Activated T-cell treated with anti-CD3 and anti-CD28 coated beads, Interleukin-2, amount 50 U/mL, for 4 hours (primary cell): Measurements from ENCODE around the gene HCN4. TPM values are rescaled to one million over a fixed set of nuclear protein-coding genes. Genes with fewer than 3 reads are reported as not detected.

Experiments used
- ATAC-seq, 2 donors: fragments of 200-7000 bp; cut with Tn5 transposase; one replicate each; pipeline ENCODE4 v1.10.0; 2021
- DNase-seq: peaks from one replicate; pipeline ENCODE4 v3.0.0-alpha.2; 2020
- H3K27me3 Mint-ChIP-seq: one replicate; pipeline ENCODE4 v1.8.0; 2021; ENCODE audit warnings: low read depth, mixed read lengths
- H3K36me3 Mint-ChIP-seq: one replicate; pipeline ENCODE4 v1.8.0; 2022; ENCODE audit warnings: mixed read lengths; ENCODE audit not compliant: insufficient read depth
- H3K4me1 Mint-ChIP-seq: one replicate; pipeline ENCODE4 v1.8.0; 2021; ENCODE audit warnings: low read depth, mixed read lengths
- H3K4me3 Mint-ChIP-seq: one replicate; pipeline ENCODE4 v1.8.0; 2021; ENCODE audit warnings: mild to moderate bottlenecking, moderate library complexity, mixed read lengths
- H3K9me3 Mint-ChIP-seq: one replicate; pipeline ENCODE4 v1.8.0; 2021; ENCODE audit warnings: mixed read lengths
- total RNA-seq, 3 donors: library from RNA; stranded (reverse); gene quantifications; one replicate each; pipeline ENCODE4 v1.2.1, GENCODE V29; 2021

The HCN4 gene
- total RNA-seq, 3 donors from 2014 or later: not detected

- no peaks in the 10 kb centered on the region for H3K9me3 Mint-ChIP-seq
- peaks cover 3% of the 10 kb centered on the region for H3K4me1 Mint-ChIP-seq
- no peak overlapping the region for H3K4me3 Mint-ChIP-seq
- ATAC-seq: no peak
- no peaks in the 10 kb centered on the region for H3K36me3 Mint-ChIP-seq
- H3K27me3 Mint-ChIP-seq: peaks cover 62% of the 10 kb centered on the region
- DNase-seq: no peak
Measured at GRCh38 chr15:73369154-73369694, 466 bp upstream of the HCN4 start.

GRCh38 chr15:73367624-73368300, 996 bp downstream of the HCN4 start:
- no peak overlapping the region for H3K4me3 Mint-ChIP-seq
- no peaks in the 10 kb centered on the region for H3K36me3 Mint-ChIP-seq
- peaks cover 3% of the 10 kb centered on the region for H3K4me1 Mint-ChIP-seq
- H3K9me3 Mint-ChIP-seq: no peaks in the 10 kb centered on the region
- ATAC-seq: no peak
- peaks cover 58% of the 10 kb centered on the region for H3K27me3 Mint-ChIP-seq
- no peak for DNase-seq

GRCh38 chr15:73366766-73367623, 1.8 kb downstream of the HCN4 start:
- H3K9me3 Mint-ChIP-seq: no peaks in the 10 kb centered on the region
- DNase-seq (no peak), ATAC-seq (no peak)
- peaks cover 3% of the 10 kb centered on the region for H3K4me1 Mint-ChIP-seq
- no peaks in the 10 kb centered on the region for H3K36me3 Mint-ChIP-seq
- H3K4me3 Mint-ChIP-seq: no peak overlapping the region
- H3K27me3 Mint-ChIP-seq: peaks cover 62% of the 10 kb centered on the region

GRCh38 chr15:73364070-73364469, 4.7 kb downstream of the HCN4 start:
- Mint-ChIP-seq H3K9me3 (no peaks in the 10 kb centered on the region), H3K4me3 (no peak overlapping the region), H3K27me3 (peaks cover 39% of the 10 kb centered on the region), H3K36me3 (no peaks in the 10 kb centered on the region), H3K4me1 (peaks cover 3% of the 10 kb centered on the region)
- no peak for ATAC-seq
- DNase-seq: no peak

- ATAC-seq: no peak
- Mint-ChIP-seq H3K36me3 (no peaks in the 10 kb centered on the region), H3K4me1 (peaks cover 3% of the 10 kb centered on the region), H3K9me3 (no peaks in the 10 kb centered on the region), H3K4me3 (no peak overlapping the region), H3K27me3 (peaks cover 37% of the 10 kb centered on the region)
- DNase-seq: no peak
Measured at GRCh38 chr15:73362900-73363299, 5.9 kb downstream of the HCN4 start.

GRCh38 chr15:73361337-73361736, 7.4 kb downstream of the HCN4 start:
- peaks cover 28% of the 10 kb centered on the region for H3K27me3 Mint-ChIP-seq
- DNase-seq (no peak), ATAC-seq (no peak)
- H3K4me3 Mint-ChIP-seq: no peak overlapping the region
- no peaks in the 10 kb centered on the region for H3K9me3 Mint-ChIP-seq
- H3K36me3 Mint-ChIP-seq: no peaks in the 10 kb centered on the region
- H3K4me1 Mint-ChIP-seq: no peaks in the 10 kb centered on the region

- ATAC-seq (no peak), DNase-seq (no peak)
- Mint-ChIP-seq H3K36me3 (no peaks in the 10 kb centered on the region), H3K9me3 (no peaks in the 10 kb centered on the region), H3K27me3 (peaks cover 16% of the 10 kb centered on the region), H3K4me3 (no peak overlapping the region), H3K4me1 (no peaks in the 10 kb centered on the region)
Measured at GRCh38 chr15:73359651-73360050, 9.1 kb downstream of the HCN4 start.

GRCh38 chr15:73357999-73358665, 10.6 kb downstream of the HCN4 start:
- H3K4me1 Mint-ChIP-seq: no peaks in the 10 kb centered on the region
- H3K9me3 Mint-ChIP-seq: no peaks in the 10 kb centered on the region
- no peak for DNase-seq
- ATAC-seq: no peak
- H3K27me3 Mint-ChIP-seq: peaks cover 11% of the 10 kb centered on the region
- H3K4me3 Mint-ChIP-seq: no peak overlapping the region
- no peaks in the 10 kb centered on the region for H3K36me3 Mint-ChIP-seq

GRCh38 chr15:73355612-73356265, 13.0 kb downstream of the HCN4 start:
- DNase-seq: no peak
- Mint-ChIP-seq H3K4me1 (no peaks in the 10 kb centered on the region), H3K9me3 (no peaks in the 10 kb centered on the region), H3K27me3 (peaks cover 2% of the 10 kb centered on the region), H3K36me3 (no peaks in the 10 kb centered on the region), H3K4me3 (no peak overlapping the region)
- no peak for ATAC-seq

GRCh38 chr15:73354241-73354640, 14.5 kb downstream of the HCN4 start:
- no peaks in the 10 kb centered on the region for H3K9me3 Mint-ChIP-seq
- no peaks in the 10 kb centered on the region for H3K36me3 Mint-ChIP-seq
- peaks cover 2% of the 10 kb centered on the region for H3K27me3 Mint-ChIP-seq
- H3K4me3 Mint-ChIP-seq: no peak overlapping the region
- ATAC-seq (no peak), DNase-seq (no peak)
- no peaks in the 10 kb centered on the region for H3K4me1 Mint-ChIP-seq

- H3K4me1 Mint-ChIP-seq: no peaks in the 10 kb centered on the region
- DNase-seq (no peak), ATAC-seq (no peak)
- no peaks in the 10 kb centered on the region for H3K9me3 Mint-ChIP-seq
- H3K4me3 Mint-ChIP-seq: no peak overlapping the region
- peaks cover 2% of the 10 kb centered on the region for H3K27me3 Mint-ChIP-seq
- H3K36me3 Mint-ChIP-seq: no peaks in the 10 kb centered on the region
Measured at GRCh38 chr15:73353734-73354133, 15.0 kb downstream of the HCN4 start.

GRCh38 chr15:73352082-73352481, 16.7 kb downstream of the HCN4 start:
- Mint-ChIP-seq H3K27me3 (peaks cover 5% of the 10 kb centered on the region), H3K36me3 (no peaks in the 10 kb centered on the region), H3K4me3 (no peak overlapping the region), H3K9me3 (no peaks in the 10 kb centered on the region), H3K4me1 (no peaks in the 10 kb centered on the region)
- no peak for ATAC-seq
- DNase-seq: no peak

GRCh38 chr15:73349191-73349590, 19.6 kb downstream of the HCN4 start:
- ATAC-seq: no peak
- Mint-ChIP-seq H3K4me1 (no peaks in the 10 kb centered on the region), H3K36me3 (no peaks in the 10 kb centered on the region), H3K9me3 (no peaks in the 10 kb centered on the region), H3K27me3 (peaks cover 4% of the 10 kb centered on the region), H3K4me3 (no peak overlapping the region)
- no peak for DNase-seq

GRCh38 chr15:73346735-73347312, 21.9 kb downstream of the HCN4 start:
- H3K27me3 Mint-ChIP-seq: peaks cover 8% of the 10 kb centered on the region
- DNase-seq: peak; percentile 47
- no peak overlapping the region for H3K4me3 Mint-ChIP-seq
- no peaks in the 10 kb centered on the region for H3K36me3 Mint-ChIP-seq
- no peaks in the 10 kb centered on the region for H3K4me1 Mint-ChIP-seq
- H3K9me3 Mint-ChIP-seq: peaks cover 4% of the 10 kb centered on the region
- no peak for ATAC-seq
